Dedifferentiated amniotic fluid mesenchymal stem cell (primary cell): Measurements from ENCODE around the gene MAP3K4.
"Not testable (repeated sequence)": the region's sequence is repeated elsewhere in the genome, so short reads cannot be mapped to it uniquely, and the experiment has no call there.

Experiments used
- DNase-seq: peaks from one replicate; pipeline ENCODE4 v3.0.0-alpha.2; 2016; ENCODE audit errors: extremely low spot score

The MAP3K4 gene

GRCh38 chr6:160967833-160968232 is 23.7 kb upstream of the MAP3K4 start:
- no peak for DNase-seq

GRCh38 chr6:160971171-160971570 is 20.4 kb upstream of the MAP3K4 start:
- DNase-seq = no peak

- DNase-seq = peak; percentile 76
These were observed 19.5 kb upstream of the MAP3K4 start for GRCh38 chr6:160972111-160972510.

GRCh38 chr6:160972594-160972993 is 19.0 kb upstream of the MAP3K4 start:
- DNase-seq = not testable (repeated sequence)

GRCh38 chr6:160973311-160974250 is 18.0 kb upstream of the MAP3K4 start:
- peak; percentile 16 for DNase-seq

- DNase-seq = peak; percentile 62
These were observed 17.2 kb upstream of the MAP3K4 start for GRCh38 chr6:160974304-160974771.

- no peak for DNase-seq
These were observed 16.4 kb upstream of the MAP3K4 start for GRCh38 chr6:160975162-160975561.

GRCh38 chr6:160975961-160976360 is 15.6 kb upstream of the MAP3K4 start:
- not testable (repeated sequence) for DNase-seq

GRCh38 chr6:160978141-160978901 is 13.2 kb upstream of the MAP3K4 start:
- peak; percentile 77 for DNase-seq

GRCh38 chr6:160979061-160979708 is 12.4 kb upstream of the MAP3K4 start:
- no peak for DNase-seq

- not testable (repeated sequence) for DNase-seq
These were observed 8.1 kb upstream of the MAP3K4 start for GRCh38 chr6:160983377-160983948.

- DNase-seq = no peak
These were observed 4.7 kb upstream of the MAP3K4 start for GRCh38 chr6:160986851-160987250.

- DNase-seq = no peak
These were observed 4.3 kb upstream of the MAP3K4 start for GRCh38 chr6:160987265-160987664.

GRCh38 chr6:160990847-160991405 is 643 bp upstream of the MAP3K4 start:
- peak; percentile 15 for DNase-seq

GRCh38 chr6:160992061-160992979 is 751 bp downstream of the MAP3K4 start:
- peak; percentile 83 for DNase-seq

GRCh38 chr6:160992980-160993314 is 1.4 kb downstream of the MAP3K4 start:
- no peak for DNase-seq

GRCh38 chr6:160995271-160995670 is 3.7 kb downstream of the MAP3K4 start:
- DNase-seq = no peak

GRCh38 chr6:160996131-160996601 is 4.6 kb downstream of the MAP3K4 start:
- no peak for DNase-seq

GRCh38 chr6:160998217-160998616 is 6.6 kb downstream of the MAP3K4 start:
- no peak for DNase-seq

- no peak for DNase-seq
These were observed 7.2 kb downstream of the MAP3K4 start for GRCh38 chr6:160998766-160999165.
